ENCODE results near the gene PAK5.

PAK5 gene

GRCh38 chr20:9578594-9578993 lies 260.3 kb downstream of the PAK5 start:
- H3K4me2 ChIP-seq (ENCODE audit: low read depth, low read length): no peak overlapping the region
- H2AFZ ChIP-seq (ENCODE audit: low read length): no peak overlapping the region
- TF ChIP-seq EZH2phosphoT487 (IDR thresholded peaks at IDR 0.05; ENCODE audit: low read length) (no peak), EZH2 (optimal IDR thresholded peaks at IDR 0.05; ENCODE audit: low read depth, low read length) (no peak), CTCF (IDR thresholded peaks at IDR 0.05; ENCODE audit: low read length) (no peak)
- no peak overlapping the region for H3K9ac ChIP-seq (ENCODE audit: low read length)
- H3K27me3 ChIP-seq (replicated peaks; ENCODE audit: insufficient read depth, low read length): no peaks in the 10 kb centered on the region
- no peaks in the 10 kb centered on the region for H3K4me1 ChIP-seq (ENCODE audit: low read length)
- no peak overlapping the region for H3K4me3 ChIP-seq (ENCODE audit: low read length)
- no peaks in the 10 kb centered on the region for H3F3A ChIP-seq (ENCODE audit: insufficient read depth, low read length)
- H3K27ac ChIP-seq (ENCODE audit: low read length): no peak overlapping the region
- DNase-seq: no peak
- H3K9me2 ChIP-seq (replicated peaks; ENCODE audit: insufficient read depth, low read length): no peaks in the 10 kb centered on the region
- no peaks in the 10 kb centered on the region for H3K79me2 ChIP-seq (ENCODE audit: low read length)
- no peaks in the 10 kb centered on the region for H3K36me3 ChIP-seq (replicated peaks; ENCODE audit: insufficient read depth, low read length)
- H3K9me3 ChIP-seq (replicated peaks; ENCODE audit: insufficient read depth, low read length): no peaks in the 10 kb centered on the region
- no peaks in the 10 kb centered on the region for H4K20me1 ChIP-seq (ENCODE audit: insufficient read depth, low read length)

GRCh38 chr20:9577397-9577796 lies 261.5 kb downstream of the PAK5 start:
- no peak for DNase-seq
- no peaks in the 10 kb centered on the region for H4K20me1 ChIP-seq (ENCODE audit: insufficient read depth, low read length)
- H3F3A ChIP-seq (ENCODE audit: insufficient read depth, low read length): no peaks in the 10 kb centered on the region
- no peak overlapping the region for H3K27ac ChIP-seq (ENCODE audit: low read length)
- no peak overlapping the region for H3K4me3 ChIP-seq (ENCODE audit: low read length)
- H3K9ac ChIP-seq (ENCODE audit: low read length): no peak overlapping the region
- TF ChIP-seq CTCF (IDR thresholded peaks at IDR 0.05; ENCODE audit: low read length): no peak
- no peak for TF ChIP-seq EZH2 (optimal IDR thresholded peaks at IDR 0.05; ENCODE audit: low read depth, low read length)
- TF ChIP-seq EZH2phosphoT487 (IDR thresholded peaks at IDR 0.05; ENCODE audit: low read length): no peak
- no peaks in the 10 kb centered on the region for H3K9me2 ChIP-seq (replicated peaks; ENCODE audit: insufficient read depth, low read length)
- H3K36me3 ChIP-seq (replicated peaks; ENCODE audit: insufficient read depth, low read length): no peaks in the 10 kb centered on the region
- H2AFZ ChIP-seq (ENCODE audit: low read length): no peak overlapping the region
- no peaks in the 10 kb centered on the region for H3K79me2 ChIP-seq (ENCODE audit: low read length)
- H3K27me3 ChIP-seq (replicated peaks; ENCODE audit: insufficient read depth, low read length): no peaks in the 10 kb centered on the region
- H3K9me3 ChIP-seq (replicated peaks; ENCODE audit: insufficient read depth, low read length): no peaks in the 10 kb centered on the region
- H3K4me1 ChIP-seq (ENCODE audit: low read length): no peaks in the 10 kb centered on the region
- no peak overlapping the region for H3K4me2 ChIP-seq (ENCODE audit: low read depth, low read length)

- no peak overlapping the region for H3K27ac ChIP-seq (ENCODE audit: low read length)
- H3K36me3 ChIP-seq (replicated peaks; ENCODE audit: insufficient read depth, low read length): no peaks in the 10 kb centered on the region
- no peak for DNase-seq
- H3K4me3 ChIP-seq (ENCODE audit: low read length): no peak overlapping the region
- H3K9ac ChIP-seq (ENCODE audit: low read length): no peak overlapping the region
- H3K9me2 ChIP-seq (replicated peaks; ENCODE audit: insufficient read depth, low read length): no peaks in the 10 kb centered on the region
- H2AFZ ChIP-seq (ENCODE audit: low read length): no peak overlapping the region
- H3K4me2 ChIP-seq (ENCODE audit: low read depth, low read length): no peak overlapping the region
- H3F3A ChIP-seq (ENCODE audit: insufficient read depth, low read length): no peaks in the 10 kb centered on the region
- H4K20me1 ChIP-seq (ENCODE audit: insufficient read depth, low read length): no peaks in the 10 kb centered on the region
- H3K4me1 ChIP-seq (ENCODE audit: low read length): no peaks in the 10 kb centered on the region
- no peaks in the 10 kb centered on the region for H3K9me3 ChIP-seq (replicated peaks; ENCODE audit: insufficient read depth, low read length)
- no peaks in the 10 kb centered on the region for H3K27me3 ChIP-seq (replicated peaks; ENCODE audit: insufficient read depth, low read length)
- TF ChIP-seq EZH2phosphoT487 (IDR thresholded peaks at IDR 0.05; ENCODE audit: low read length) (no peak), CTCF (IDR thresholded peaks at IDR 0.05; ENCODE audit: low read length) (no peak), EZH2 (optimal IDR thresholded peaks at IDR 0.05; ENCODE audit: low read depth, low read length) (no peak)
- no peaks in the 10 kb centered on the region for H3K79me2 ChIP-seq (ENCODE audit: low read length)
These were observed 262.2 kb downstream of the PAK5 start for GRCh38 chr20:9576695-9577094.
